ENCODE measurements around the gene OR4S1. TPM values are rescaled to one million over a fixed set of nuclear protein-coding genes. Genes with fewer than 3 reads are reported as not detected.
"Not testable (repeated sequence)": the region's sequence is repeated elsewhere in the genome, so short reads cannot be mapped to it uniquely, and the experiment has no call there.

OR4S1 gene
- total RNA-seq, 1 experiment from 2014 or later: not detected

DNA sequence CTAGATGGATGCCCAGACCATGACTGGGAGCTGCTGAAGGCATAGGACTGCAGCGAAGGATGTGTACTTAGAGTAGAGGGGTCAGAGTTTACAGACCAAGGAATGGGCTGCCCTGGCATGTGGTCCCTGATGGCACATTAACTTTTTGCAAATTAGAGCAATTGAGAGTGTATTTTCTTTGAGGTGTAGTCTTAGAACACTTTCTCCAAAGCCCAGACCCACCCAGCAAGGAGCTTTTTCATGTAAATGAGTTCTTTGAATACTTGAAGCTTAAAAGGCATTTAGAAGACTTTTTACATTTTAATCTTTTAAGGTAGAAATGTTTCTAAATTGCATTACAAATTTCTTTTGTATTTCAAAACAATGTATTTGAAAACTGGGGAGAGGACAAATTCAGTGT is 33.4 kb upstream of the OR4S1 start:
- BruUV-seq (replicated peaks): no TSS peak
- CTCF ChIA-PET: no interaction called here
- Mint-ChIP-seq H3K36me3 (ENCODE audit: insufficient read depth, unreplicated experiment) (no peaks in the 10 kb centered on the region), H3K27ac (ENCODE audit: unreplicated experiment) (no peak overlapping the region), H3K27me3 (ENCODE audit: unreplicated experiment) (peaks cover 10% of the 10 kb centered on the region), H3K4me3 (ENCODE audit: low read depth, unreplicated experiment) (no peak overlapping the region), H3K9me3 (ENCODE audit: low read depth, unreplicated experiment) (no peaks in the 10 kb centered on the region), H3K4me1 (ENCODE audit: low read depth, unreplicated experiment) (no peaks in the 10 kb centered on the region)
- intact Hi-C loops (cut with micrococcal nuclease; ENCODE audit: unreplicated experiment): no loop called here
- DNase-seq: no peak
- TF ChIP-seq, protein P1, sequence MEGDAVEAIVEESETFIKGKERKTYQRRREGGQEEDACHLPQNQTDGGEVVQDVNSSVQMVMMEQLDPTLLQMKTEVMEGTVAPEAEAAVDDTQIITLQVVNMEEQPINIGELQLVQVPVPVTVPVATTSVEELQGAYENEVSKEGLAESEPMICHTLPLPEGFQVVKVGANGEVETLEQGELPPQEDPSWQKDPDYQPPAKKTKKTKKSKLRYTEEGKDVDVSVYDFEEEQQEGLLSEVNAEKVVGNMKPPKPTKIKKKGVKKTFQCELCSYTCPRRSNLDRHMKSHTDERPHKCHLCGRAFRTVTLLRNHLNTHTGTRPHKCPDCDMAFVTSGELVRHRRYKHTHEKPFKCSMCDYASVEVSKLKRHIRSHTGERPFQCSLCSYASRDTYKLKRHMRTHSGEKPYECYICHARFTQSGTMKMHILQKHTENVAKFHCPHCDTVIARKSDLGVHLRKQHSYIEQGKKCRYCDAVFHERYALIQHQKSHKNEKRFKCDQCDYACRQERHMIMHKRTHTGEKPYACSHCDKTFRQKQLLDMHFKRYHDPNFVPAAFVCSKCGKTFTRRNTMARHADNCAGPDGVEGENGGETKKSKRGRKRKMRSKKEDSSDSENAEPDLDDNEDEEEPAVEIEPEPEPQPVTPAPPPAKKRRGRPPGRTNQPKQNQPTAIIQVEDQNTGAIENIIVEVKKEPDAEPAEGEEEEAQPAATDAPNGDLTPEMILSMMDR (IDR thresholded peaks at IDR 0.05; ENCODE audit: unreplicated experiment): no peak

DNA sequence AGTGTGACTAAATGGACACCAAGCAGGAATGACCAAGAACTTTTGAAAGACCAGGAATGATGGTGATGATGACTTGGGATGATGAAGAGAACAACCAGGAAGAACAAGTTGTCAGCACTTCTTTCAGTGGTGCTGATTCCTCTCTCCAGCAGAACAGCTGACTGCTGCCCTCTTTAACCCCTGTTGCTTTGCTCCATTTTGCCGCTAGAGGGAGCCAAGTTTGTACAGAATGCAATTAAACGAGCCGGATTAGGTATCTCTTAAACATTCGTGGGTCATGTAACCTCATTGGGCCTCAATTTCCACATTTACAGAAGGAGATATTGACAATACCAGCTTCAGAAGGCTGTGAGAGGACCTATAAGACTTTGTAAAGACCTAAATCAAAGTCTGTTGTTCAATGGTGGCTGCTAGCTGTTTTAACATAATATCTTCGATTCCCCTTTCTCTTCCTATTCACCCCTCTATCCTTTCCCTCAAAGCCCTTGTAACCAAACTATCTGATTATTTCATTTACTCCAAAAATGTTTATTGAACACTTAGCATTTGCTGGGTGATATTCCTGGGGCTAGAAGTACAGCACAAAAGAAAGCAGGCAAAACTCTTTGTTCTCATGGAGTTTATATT is 1.9 kb downstream of the OR4S1 start:
- Mint-ChIP-seq H3K9me3 (ENCODE audit: low read depth, unreplicated experiment) (no peaks in the 10 kb centered on the region), H3K4me1 (ENCODE audit: low read depth, unreplicated experiment) (no peaks in the 10 kb centered on the region), H3K4me3 (ENCODE audit: low read depth, unreplicated experiment) (no peak overlapping the region), H3K36me3 (ENCODE audit: insufficient read depth, unreplicated experiment) (no peaks in the 10 kb centered on the region), H3K27ac (ENCODE audit: unreplicated experiment) (no peak overlapping the region), H3K27me3 (ENCODE audit: unreplicated experiment) (no peaks in the 10 kb centered on the region)
- intact Hi-C loops (cut with micrococcal nuclease; ENCODE audit: unreplicated experiment): loop anchor here (1.0 to 10.0 kb wide), 3 partner anchors 136 to 1217 kb away; no protein-coding TSS in a partner anchor
- BruUV-seq (replicated peaks): no TSS peak
- CTCF ChIA-PET: no interaction called here
- TF ChIP-seq, protein P1 (IDR thresholded peaks at IDR 0.05; ENCODE audit: unreplicated experiment): peak; percentile 76
- DNase-seq: peak; percentile 73

GRCh38 chr11:48313590-48313989 is 7.6 kb downstream of the OR4S1 start:
- H3K36me3 Mint-ChIP-seq (ENCODE audit: insufficient read depth, unreplicated experiment); H3K9me3 Mint-ChIP-seq (ENCODE audit: low read depth, unreplicated experiment); CTCF ChIA-PET; DNase-seq; H3K27ac Mint-ChIP-seq (ENCODE audit: unreplicated experiment); intact Hi-C loops (cut with micrococcal nuclease; ENCODE audit: unreplicated experiment); BruUV-seq (replicated peaks); H3K4me1 Mint-ChIP-seq (ENCODE audit: low read depth, unreplicated experiment); H3K4me3 Mint-ChIP-seq (ENCODE audit: low read depth, unreplicated experiment): not testable (repeated sequence)
- peaks cover 12% of the 10 kb centered on the region for H3K27me3 Mint-ChIP-seq (ENCODE audit: unreplicated experiment)

DNA sequence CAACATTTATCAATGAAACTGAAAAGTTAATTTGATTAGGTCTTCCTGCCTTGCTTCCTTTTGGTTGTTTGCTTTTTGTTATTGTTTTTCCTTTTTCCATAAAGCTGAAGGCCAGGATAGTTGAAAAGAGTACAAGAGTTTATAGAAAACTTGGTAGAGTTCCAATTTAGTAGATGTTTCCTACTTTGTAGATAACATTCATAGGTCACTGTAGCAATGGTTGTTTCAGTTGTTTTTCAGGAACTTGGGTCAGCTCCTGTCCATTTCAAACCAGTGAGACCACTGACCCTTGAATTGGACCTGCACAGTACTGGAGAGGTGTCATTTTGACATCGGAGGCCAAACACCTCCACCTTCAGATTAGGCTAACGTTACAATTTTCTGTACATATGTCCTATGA is 13.8 kb downstream of the OR4S1 start:
- H3K27me3 Mint-ChIP-seq (ENCODE audit: unreplicated experiment): peaks cover 26% of the 10 kb centered on the region
- intact Hi-C loops (cut with micrococcal nuclease; ENCODE audit: unreplicated experiment); DNase-seq; H3K4me1 Mint-ChIP-seq (ENCODE audit: low read depth, unreplicated experiment); CTCF ChIA-PET; H3K9me3 Mint-ChIP-seq (ENCODE audit: low read depth, unreplicated experiment); H3K36me3 Mint-ChIP-seq (ENCODE audit: insufficient read depth, unreplicated experiment); BruUV-seq (replicated peaks); H3K27ac Mint-ChIP-seq (ENCODE audit: unreplicated experiment); H3K4me3 Mint-ChIP-seq (ENCODE audit: low read depth, unreplicated experiment): not testable (repeated sequence)

DNA sequence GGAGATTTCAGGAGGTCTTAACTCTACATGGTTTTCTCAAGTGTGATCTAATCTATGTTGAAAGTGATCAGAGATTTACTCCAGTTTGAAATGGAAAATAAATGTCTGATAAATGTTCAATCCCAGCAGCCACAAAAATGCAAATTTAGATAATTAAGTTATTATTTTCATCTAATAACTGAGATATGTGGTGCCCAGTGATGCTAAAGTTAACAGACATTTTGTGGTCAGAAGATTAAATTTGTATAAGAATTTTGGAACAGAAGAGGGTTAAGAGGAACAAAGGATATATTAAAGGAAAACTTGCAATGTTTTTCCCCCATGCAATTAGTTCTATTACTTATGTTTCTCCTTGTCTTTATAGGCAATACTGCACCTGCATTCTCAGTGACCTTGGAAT is 18.6 kb downstream of the OR4S1 start, which contains the start of gene OR4C3:
Gene OR4C3, plus strand, starts transcription at position 301 of the 400 bp plus-strand sequence. CDS start 102 bp downstream, outside the sequence.
- H3K36me3 Mint-ChIP-seq (ENCODE audit: insufficient read depth, unreplicated experiment); BruUV-seq (replicated peaks); H3K4me3 Mint-ChIP-seq (ENCODE audit: low read depth, unreplicated experiment); H3K27ac Mint-ChIP-seq (ENCODE audit: unreplicated experiment); CTCF ChIA-PET; H3K4me1 Mint-ChIP-seq (ENCODE audit: low read depth, unreplicated experiment); intact Hi-C loops (cut with micrococcal nuclease; ENCODE audit: unreplicated experiment); H3K9me3 Mint-ChIP-seq (ENCODE audit: low read depth, unreplicated experiment); DNase-seq: not testable (repeated sequence)
- peaks cover 14% of the 10 kb centered on the region for H3K27me3 Mint-ChIP-seq (ENCODE audit: unreplicated experiment)

DNA sequence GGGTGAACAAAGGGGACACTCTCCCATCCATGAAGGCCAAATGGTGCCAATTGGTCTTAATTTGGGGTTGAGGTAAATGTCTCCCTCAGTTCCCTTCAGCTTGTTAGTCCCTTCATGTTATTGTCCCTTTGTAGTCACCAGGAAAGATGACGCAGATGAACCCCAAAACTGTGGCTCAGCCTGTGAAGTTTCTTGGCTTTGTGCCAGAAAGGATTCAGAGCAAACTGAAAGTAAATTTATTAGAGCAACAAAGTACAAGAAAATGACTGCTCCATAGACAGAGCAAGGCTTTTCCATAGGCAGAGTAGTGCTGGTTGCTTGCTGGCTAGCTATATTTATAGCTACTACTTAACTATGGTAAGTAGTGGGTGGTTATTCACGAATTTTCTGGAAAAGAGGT is 35.4 kb downstream of the OR4S1 start:
- Mint-ChIP-seq H3K27ac (ENCODE audit: unreplicated experiment) (no peak overlapping the region), H3K4me3 (ENCODE audit: low read depth, unreplicated experiment) (no peak overlapping the region), H3K27me3 (ENCODE audit: unreplicated experiment) (no peaks in the 10 kb centered on the region), H3K36me3 (ENCODE audit: insufficient read depth, unreplicated experiment) (no peaks in the 10 kb centered on the region), H3K4me1 (ENCODE audit: low read depth, unreplicated experiment) (no peaks in the 10 kb centered on the region), H3K9me3 (ENCODE audit: low read depth, unreplicated experiment) (peaks cover 3% of the 10 kb centered on the region)
- BruUV-seq (replicated peaks): no TSS peak
- no peak for DNase-seq
- TF ChIP-seq, protein P1 (IDR thresholded peaks at IDR 0.05; ENCODE audit: unreplicated experiment): no peak
- CTCF ChIA-PET: no interaction called here
- intact Hi-C loops (cut with micrococcal nuclease; ENCODE audit: unreplicated experiment): no loop called here

DNA sequence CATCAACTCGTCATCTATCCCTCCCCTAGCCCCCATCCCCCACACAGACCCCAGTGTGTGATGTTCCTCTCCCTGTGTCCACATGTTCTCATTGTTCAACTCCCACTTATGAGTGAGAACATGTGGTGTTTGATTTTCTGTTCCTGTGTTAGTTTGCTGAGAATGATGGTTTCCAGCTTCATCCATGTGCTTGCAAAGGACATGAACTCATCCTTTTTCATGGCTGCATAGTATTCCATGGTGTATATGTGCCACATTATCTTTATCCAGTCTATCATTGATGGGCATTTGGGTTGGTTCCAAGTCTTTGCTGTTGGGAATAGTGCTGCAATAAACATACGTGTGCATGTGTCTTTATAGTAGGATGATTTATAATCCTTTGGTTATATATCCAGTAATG is 36.5 kb downstream of the OR4S1 start:
- H3K4me1 Mint-ChIP-seq (ENCODE audit: low read depth, unreplicated experiment); DNase-seq; CTCF ChIA-PET; BruUV-seq (replicated peaks); H3K4me3 Mint-ChIP-seq (ENCODE audit: low read depth, unreplicated experiment); H3K36me3 Mint-ChIP-seq (ENCODE audit: insufficient read depth, unreplicated experiment); H3K27me3 Mint-ChIP-seq (ENCODE audit: unreplicated experiment); intact Hi-C loops (cut with micrococcal nuclease; ENCODE audit: unreplicated experiment); H3K27ac Mint-ChIP-seq (ENCODE audit: unreplicated experiment); H3K9me3 Mint-ChIP-seq (ENCODE audit: low read depth, unreplicated experiment): not testable (repeated sequence)

DNA sequence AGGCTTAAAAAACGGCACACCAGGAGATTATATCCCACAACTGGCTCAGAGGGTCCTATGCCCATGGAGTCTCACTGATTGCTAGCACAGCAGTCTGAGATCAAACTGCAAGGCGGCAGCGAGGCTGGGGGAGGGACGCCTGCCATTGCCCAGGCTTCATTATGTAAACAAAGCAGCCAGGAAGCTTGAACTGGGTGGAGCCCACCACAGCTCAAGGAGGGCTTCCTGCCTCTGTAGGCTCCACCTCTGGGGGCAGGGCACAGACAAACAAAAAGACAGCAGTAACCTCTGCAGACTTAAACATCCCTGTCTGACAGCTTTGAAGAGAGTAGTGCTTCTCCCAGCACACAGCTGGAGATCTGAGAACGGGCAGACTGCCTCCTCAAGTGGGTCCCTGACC is 40.3 kb downstream of the OR4S1 start:
- intact Hi-C loops (cut with micrococcal nuclease; ENCODE audit: unreplicated experiment); H3K36me3 Mint-ChIP-seq (ENCODE audit: insufficient read depth, unreplicated experiment); H3K27ac Mint-ChIP-seq (ENCODE audit: unreplicated experiment); DNase-seq; H3K27me3 Mint-ChIP-seq (ENCODE audit: unreplicated experiment); H3K4me1 Mint-ChIP-seq (ENCODE audit: low read depth, unreplicated experiment); H3K4me3 Mint-ChIP-seq (ENCODE audit: low read depth, unreplicated experiment); BruUV-seq (replicated peaks); CTCF ChIA-PET; H3K9me3 Mint-ChIP-seq (ENCODE audit: low read depth, unreplicated experiment): not testable (repeated sequence)

Measured in Calu3 (cell line).